GM21367 (cell line): ENCODE measurements around the gene SHISAL2A.
"Not testable (repeated sequence)": the region's sequence is repeated elsewhere in the genome, so short reads cannot be mapped to it uniquely, and the experiment has no call there.

Source experiments
- ATAC-seq: cut with Tn5 transposase; IDR thresholded peaks from one replicate; pipeline ENCODE4 v1.9.1; 2021; ENCODE audit not compliant: unreplicated experiment

Gene SHISAL2A

GRCh38 chr1:52680353-52680752 lies 47.4 kb downstream of the SHISAL2A start:
- ATAC-seq = no peak

- no peak for ATAC-seq
These were observed 48.2 kb downstream of the SHISAL2A start for GRCh38 chr1:52681136-52681535.

- no peak for ATAC-seq
These were observed 50.5 kb downstream of the SHISAL2A start for GRCh38 chr1:52683367-52683940.

GRCh38 chr1:52684545-52684944 lies 51.6 kb downstream of the SHISAL2A start:
- no peak for ATAC-seq

- not testable (repeated sequence) for ATAC-seq
These were observed 53.3 kb downstream of the SHISAL2A start for GRCh38 chr1:52686261-52686751.

- ATAC-seq = no peak
These were observed 53.9 kb downstream of the SHISAL2A start for GRCh38 chr1:52686830-52687229.

- no peak for ATAC-seq
These were observed 58.9 kb downstream of the SHISAL2A start for GRCh38 chr1:52691821-52692220.

GRCh38 chr1:52692697-52693096 lies 59.7 kb downstream of the SHISAL2A start:
- ATAC-seq = no peak

- not testable (repeated sequence) for ATAC-seq
These were observed 60.4 kb downstream of the SHISAL2A start for GRCh38 chr1:52693351-52693750.

- ATAC-seq = no peak
These were observed 60.9 kb downstream of the SHISAL2A start for GRCh38 chr1:52693843-52694242.

GRCh38 chr1:52695627-52696026 lies 62.7 kb downstream of the SHISAL2A start:
- ATAC-seq = no peak

GRCh38 chr1:52697795-52698674 lies 65.1 kb downstream of the SHISAL2A start, which contains the start of gene COA7:
COA7 (minus strand) TSS chr1:52698347; CDS start chr1:52698326, 21 bp downstream.
- ATAC-seq = peak; percentile 33

- ATAC-seq = peak; percentile 89
These were observed 70.2 kb downstream of the SHISAL2A start for GRCh38 chr1:52702886-52703787.

GRCh38 chr1:52706136-52706670 lies 73.2 kb downstream of the SHISAL2A start:
- ATAC-seq = no peak
